GM18867 (cell line): ENCODE results near the gene GALM.
A peak's percentile ranks its signal among the peaks of the same experiment; 100 is the strongest.
"Not testable (repeated sequence)": the region's sequence is repeated elsewhere in the genome, so short reads cannot be mapped to it uniquely, and the experiment has no call there.

Source experiments
- ATAC-seq: cut with Tn5 transposase; IDR thresholded peaks from one replicate; pipeline ENCODE4 v1.9.1; 2021; ENCODE audit warnings: mild to moderate bottlenecking, moderate library complexity; ENCODE audit not compliant: unreplicated experiment

The GALM gene

GRCh38 chr2:38708900-38709566 is 43.1 kb downstream of the GALM start:
- no peak for ATAC-seq

- peak; percentile 84 for ATAC-seq
Observed at GRCh38 chr2:38709567-38710194, 43.8 kb downstream of the GALM start.

GRCh38 chr2:38711558-38711957 is 45.6 kb downstream of the GALM start:
- ATAC-seq, result no peak

GRCh38 chr2:38712413-38712812 is 46.5 kb downstream of the GALM start:
- ATAC-seq, result no peak

DNA sequence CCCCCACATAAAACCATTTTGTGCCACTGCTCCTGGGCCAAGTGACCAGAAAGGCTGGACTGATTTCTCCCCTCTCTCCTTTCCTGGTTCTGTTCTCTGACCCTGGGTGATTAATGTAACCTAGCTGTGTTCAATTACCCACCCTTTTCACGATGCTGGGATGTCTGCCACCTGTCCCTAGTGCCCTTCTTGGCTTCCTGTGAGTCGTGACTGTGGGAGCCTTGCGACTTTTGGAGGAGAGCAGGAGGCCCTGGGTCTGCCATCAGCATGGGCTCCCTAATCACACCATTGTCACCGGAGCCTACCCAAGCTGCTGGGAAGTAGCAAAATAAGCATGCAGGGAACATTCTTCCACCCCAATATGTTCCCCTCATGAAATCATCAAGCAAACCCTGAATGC is 47.0 kb downstream of the GALM start:
- no peak for ATAC-seq

DNA sequence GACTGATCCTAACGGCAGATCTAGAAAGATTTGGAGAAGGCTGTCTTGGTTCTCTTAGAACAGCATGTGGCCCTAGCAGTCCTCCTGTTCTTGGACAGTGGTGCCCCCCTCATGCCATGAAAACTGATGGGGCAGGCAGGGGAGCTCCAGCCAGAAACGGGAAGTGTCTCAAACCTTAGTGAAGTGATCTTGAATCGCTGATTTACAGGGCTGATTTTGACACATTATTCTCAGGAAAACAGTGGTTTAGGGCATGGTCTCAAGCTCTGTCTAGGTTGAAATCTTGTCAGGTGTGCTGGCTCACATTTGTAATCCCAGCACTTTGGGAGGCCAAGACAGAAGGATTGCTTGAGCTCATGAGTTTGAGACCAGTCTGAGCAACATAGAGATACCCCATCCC is 47.4 kb downstream of the GALM start:
- ATAC-seq, result no peak

GRCh38 chr2:38714941-38715340 is 49.0 kb downstream of the GALM start:
- not testable (repeated sequence) for ATAC-seq

DNA sequence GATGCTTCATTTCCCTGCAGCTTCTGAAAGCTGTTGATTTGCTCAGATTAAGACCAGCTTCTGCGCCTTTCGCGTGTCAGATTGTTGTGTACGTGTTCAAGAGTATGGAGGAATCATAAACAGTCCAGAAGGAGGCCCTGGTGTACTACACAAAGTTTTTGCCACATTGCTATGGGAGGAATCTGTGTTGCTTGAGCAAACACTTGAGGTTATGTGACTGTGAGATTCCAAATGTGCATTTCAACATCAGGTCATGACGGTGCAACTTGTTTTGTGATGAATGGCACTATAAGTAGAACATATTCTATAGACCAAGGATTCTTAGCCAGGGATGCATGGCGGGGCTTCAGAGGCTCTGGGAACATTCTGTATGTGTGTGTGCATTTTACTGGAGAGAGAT is 50.3 kb downstream of the GALM start:
- no peak for ATAC-seq

GRCh38 chr2:38718601-38719000 is 52.7 kb downstream of the GALM start:
- ATAC-seq, result no peak

DNA sequence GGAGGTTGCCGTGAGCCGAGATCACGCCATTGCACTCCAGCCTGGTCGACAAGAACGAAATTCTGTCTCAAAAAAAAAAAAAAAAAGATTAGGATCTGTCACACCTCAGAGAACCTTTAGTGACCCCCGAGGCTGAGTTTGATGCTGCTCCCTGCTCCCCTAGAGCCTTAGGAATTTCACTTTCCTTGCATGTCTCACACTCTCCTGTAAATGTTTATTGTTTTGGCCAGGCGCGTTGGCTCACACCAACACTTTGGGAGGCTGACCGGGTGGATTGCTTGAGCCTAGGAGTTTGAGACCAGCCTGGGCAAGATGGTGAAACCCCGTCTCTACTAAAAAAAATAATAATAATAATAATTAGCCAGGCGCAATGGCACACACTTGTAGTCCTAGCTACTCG is 53.8 kb downstream of the GALM start:
- no peak for ATAC-seq

DNA sequence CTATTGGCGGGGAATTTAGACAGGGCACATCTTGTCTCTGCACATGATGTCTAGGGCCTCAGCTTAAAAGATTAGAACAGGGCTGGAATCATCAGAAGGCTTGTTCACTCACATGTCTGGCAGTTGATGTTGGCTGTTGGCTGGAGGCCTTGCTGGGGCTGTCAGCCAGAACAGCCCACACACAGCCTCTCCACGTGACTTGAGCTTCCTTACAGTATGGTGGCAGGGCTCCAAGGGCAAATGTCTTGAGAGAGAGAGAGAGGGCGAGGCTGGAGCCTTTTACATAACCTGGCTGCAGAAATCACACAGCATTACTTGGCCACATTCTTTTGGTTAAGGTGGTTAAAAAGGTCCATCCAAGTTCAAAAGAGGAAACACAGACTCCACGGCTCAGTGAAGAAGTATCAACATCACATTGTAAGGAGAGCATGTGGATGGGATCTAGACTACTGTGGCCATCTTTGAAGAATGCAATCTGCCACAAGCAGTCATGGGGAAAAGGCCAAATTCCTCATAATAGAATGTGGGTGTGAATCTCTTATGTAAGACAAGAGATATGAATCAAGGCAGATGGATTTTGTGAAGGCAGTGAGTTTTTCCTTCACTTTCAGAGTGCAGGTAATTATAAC is 54.8 kb downstream of the GALM start:
- no peak for ATAC-seq

- ATAC-seq, result peak; percentile 31
Observed at GRCh38 chr2:38722271-38723061, 56.6 kb downstream of the GALM start.

- peak; percentile 75 for ATAC-seq
Observed at GRCh38 chr2:38723173-38723572, 57.3 kb downstream of the GALM start.

DNA sequence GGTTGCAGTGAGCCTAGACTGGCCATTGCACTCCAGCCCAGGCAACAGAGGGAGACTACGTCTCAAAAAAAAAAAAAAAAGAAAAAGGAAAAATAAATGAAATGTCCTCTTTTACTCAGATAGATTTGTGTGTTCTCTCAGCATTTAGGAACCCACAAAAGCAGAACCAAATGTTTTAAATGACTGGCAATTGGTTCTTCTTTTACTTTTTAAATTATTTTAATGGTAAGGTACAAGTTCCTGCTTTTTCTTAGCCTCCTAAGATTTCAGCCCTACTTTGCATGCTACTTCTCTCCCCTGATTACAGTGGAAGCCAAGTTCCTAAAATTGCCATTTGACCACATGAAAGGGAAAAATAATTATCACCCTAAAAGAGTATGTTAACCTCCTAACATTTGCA is 61.7 kb downstream of the GALM start:
- no peak for ATAC-seq

GRCh38 chr2:38728694-38729093 is 62.8 kb downstream of the GALM start:
- ATAC-seq, result no peak

DNA sequence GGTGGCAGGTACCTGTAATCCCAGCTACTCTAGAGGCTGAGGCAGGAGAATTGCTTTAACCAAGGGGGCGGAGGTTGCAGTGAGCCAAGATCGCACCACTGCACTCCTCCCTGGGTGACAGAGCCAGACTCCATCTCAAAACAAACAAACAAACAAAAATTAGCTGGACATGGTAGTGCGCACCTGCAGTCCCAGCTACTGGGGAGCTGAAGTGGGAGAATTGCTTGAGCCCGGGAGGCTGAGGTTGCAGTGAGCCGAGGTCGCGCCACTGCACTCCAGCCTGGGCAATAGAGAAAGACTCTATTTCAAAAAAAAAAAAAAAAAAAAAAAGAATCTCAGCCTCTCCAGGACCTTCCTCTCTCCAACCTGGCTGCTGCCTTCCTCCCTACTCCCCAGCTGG is 65.2 kb downstream of the GALM start:
- ATAC-seq, result no peak

- no peak for ATAC-seq
Observed at GRCh38 chr2:38731684-38732221, 65.8 kb downstream of the GALM start.

DNA sequence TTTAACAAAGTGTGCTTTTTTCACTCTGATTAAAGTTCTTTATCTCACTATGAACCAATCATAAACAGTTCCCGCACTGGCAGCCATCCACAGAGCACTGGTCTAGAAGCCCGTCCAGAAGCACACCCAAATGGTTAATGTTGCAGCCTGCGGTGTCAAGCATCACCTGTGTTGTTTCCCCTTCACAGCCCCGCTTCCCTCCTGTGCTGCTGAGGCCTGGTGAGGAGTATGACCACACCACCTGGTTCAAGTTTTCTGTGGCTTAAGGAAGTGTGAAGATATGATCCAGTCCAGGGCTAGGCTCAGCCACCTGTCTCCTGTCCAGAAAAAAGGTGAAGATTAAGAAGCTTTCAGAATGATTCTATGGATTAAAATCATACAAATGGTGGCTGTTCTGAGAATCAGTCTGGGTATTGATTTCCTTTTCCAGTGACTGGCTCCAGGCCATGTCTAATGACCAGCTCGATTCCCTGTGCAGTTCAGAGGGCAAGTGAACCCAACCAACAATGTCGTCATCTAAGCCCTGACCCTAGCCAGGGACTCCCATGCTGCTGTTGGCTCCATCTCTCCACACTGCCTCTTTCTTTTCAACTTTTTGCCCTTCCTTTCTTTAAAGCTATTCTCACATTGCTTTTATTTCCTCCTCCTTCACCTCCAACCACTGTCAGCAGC is 67.5 kb downstream of the GALM start:
- no peak for ATAC-seq

DNA sequence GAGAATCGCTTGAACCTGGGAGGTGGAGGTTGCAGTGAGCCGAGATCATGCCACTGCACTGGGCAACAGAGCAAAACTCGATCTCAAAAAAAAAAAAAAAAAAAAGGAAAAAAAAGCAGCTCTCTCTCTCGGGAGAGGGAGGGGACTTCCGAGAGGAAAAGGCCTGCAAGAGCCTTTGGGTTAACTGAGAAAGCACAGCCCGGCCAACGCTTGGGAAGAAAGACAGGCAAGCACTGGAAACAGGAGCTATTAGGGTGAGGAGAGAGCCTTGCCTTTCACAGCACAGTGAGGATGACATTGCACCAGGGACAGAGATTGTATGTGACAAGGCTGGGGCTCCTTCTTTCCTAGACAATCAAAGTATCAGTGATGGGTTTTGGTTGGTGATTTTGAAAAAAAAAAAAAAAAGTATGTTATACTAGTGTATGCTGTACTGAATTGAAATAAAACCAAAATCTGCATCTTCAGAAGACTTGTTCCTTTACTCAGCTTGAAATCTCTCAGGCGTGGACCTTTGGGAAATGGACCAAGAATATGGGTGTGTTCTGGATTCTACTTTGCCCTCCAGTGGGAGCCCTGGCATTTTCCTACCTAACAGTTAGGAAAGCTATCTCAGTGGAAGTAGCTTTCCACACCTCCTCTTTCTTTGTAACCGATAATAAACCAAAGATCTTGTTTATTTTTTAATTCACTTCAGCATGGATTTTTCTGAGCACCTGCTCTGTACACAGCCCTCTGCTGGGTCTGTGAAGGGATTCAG is 68.6 kb downstream of the GALM start:
- no peak for ATAC-seq

DNA sequence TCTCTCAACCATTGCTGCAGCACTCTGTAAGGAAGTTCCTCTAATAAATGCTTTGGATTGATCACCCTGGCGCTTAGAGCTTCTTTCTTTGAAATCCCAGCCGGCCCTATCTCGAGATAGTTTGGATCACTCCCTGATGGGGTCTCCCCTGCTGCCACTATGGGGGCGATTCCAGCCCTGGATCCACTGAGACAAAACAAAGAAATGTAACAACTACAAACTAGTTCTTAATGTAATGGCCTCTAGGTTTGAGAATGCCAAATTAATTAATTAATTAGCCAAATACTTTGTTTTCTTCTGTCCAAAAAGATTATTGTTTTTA is 70.0 kb downstream of the GALM start:
- no peak for ATAC-seq
